ENCODE results near the gene ADGRL3.
"Not testable (repeated sequence)": the region's sequence is repeated elsewhere in the genome, so short reads cannot be mapped to it uniquely, and the experiment has no call there.

The ADGRL3 gene

GRCh38 chr4:61756937-61757336, 556.8 kb downstream of the ADGRL3 start:
- DNase-seq (ENCODE audit: low read depth in 2 of 2) = not testable (repeated sequence)

GRCh38 chr4:61757983-61758382, 557.9 kb downstream of the ADGRL3 start:
- DNase-seq (ENCODE audit: low read depth in 2 of 2) = not testable (repeated sequence)

GRCh38 chr4:61758596-61758995, 558.5 kb downstream of the ADGRL3 start:
- DNase-seq (ENCODE audit: low read depth in 2 of 2) = not testable (repeated sequence)

GRCh38 chr4:61759245-61759644, 559.1 kb downstream of the ADGRL3 start:
- DNase-seq (ENCODE audit: low read depth in 2 of 2) = not testable (repeated sequence)

GRCh38 chr4:61759885-61760284, 559.8 kb downstream of the ADGRL3 start:
- not testable (repeated sequence) for DNase-seq (ENCODE audit: low read depth in 2 of 2)

GRCh38 chr4:61760820-61761219, 560.7 kb downstream of the ADGRL3 start:
- DNase-seq (ENCODE audit: low read depth in 2 of 2) = no peak

GRCh38 chr4:61762722-61763627, 562.8 kb downstream of the ADGRL3 start:
- no peak for DNase-seq (ENCODE audit: low read depth in 2 of 2)

- DNase-seq (ENCODE audit: low read depth in 2 of 2) = no peak
These were observed 563.6 kb downstream of the ADGRL3 start for GRCh38 chr4:61763682-61764081.

GRCh38 chr4:61764090-61764489, 564.0 kb downstream of the ADGRL3 start:
- DNase-seq (ENCODE audit: low read depth in 2 of 2) = not testable (repeated sequence)

- not testable (repeated sequence) for DNase-seq (ENCODE audit: low read depth in 2 of 2)
These were observed 569.5 kb downstream of the ADGRL3 start for GRCh38 chr4:61769444-61770167.

GRCh38 chr4:61770456-61770855, 570.3 kb downstream of the ADGRL3 start:
- no peak for DNase-seq (ENCODE audit: low read depth in 2 of 2)

GRCh38 chr4:61771056-61771455, 570.9 kb downstream of the ADGRL3 start:
- no peak for DNase-seq (ENCODE audit: low read depth in 2 of 2)

- no peak for DNase-seq (ENCODE audit: low read depth in 2 of 2)
These were observed 572.0 kb downstream of the ADGRL3 start for GRCh38 chr4:61772126-61772525.

- DNase-seq (ENCODE audit: low read depth in 2 of 2) = no peak
These were observed 573.6 kb downstream of the ADGRL3 start for GRCh38 chr4:61773655-61774245.

- no peak for DNase-seq (ENCODE audit: low read depth in 2 of 2)
These were observed 582.0 kb downstream of the ADGRL3 start for GRCh38 chr4:61782133-61782532.

- DNase-seq (ENCODE audit: low read depth in 2 of 2) = no peak
These were observed 582.9 kb downstream of the ADGRL3 start for GRCh38 chr4:61783050-61783449.

GRCh38 chr4:61785761-61786160, 585.6 kb downstream of the ADGRL3 start:
- no peak for DNase-seq (ENCODE audit: low read depth in 2 of 2)

GRCh38 chr4:61786211-61786610, 586.1 kb downstream of the ADGRL3 start:
- no peak for DNase-seq (ENCODE audit: low read depth in 2 of 2)

- no peak for DNase-seq (ENCODE audit: low read depth in 2 of 2)
These were observed 595.9 kb downstream of the ADGRL3 start for GRCh38 chr4:61795998-61796397.

- DNase-seq (ENCODE audit: low read depth in 2 of 2) = no peak
These were observed 599.7 kb downstream of the ADGRL3 start for GRCh38 chr4:61799794-61800193.

- DNase-seq (ENCODE audit: low read depth in 2 of 2) = no peak
These were observed 605.1 kb downstream of the ADGRL3 start for GRCh38 chr4:61805227-61805626.

- DNase-seq (ENCODE audit: low read depth in 2 of 2) = no peak
These were observed 605.9 kb downstream of the ADGRL3 start for GRCh38 chr4:61805979-61806378.
